ENCODE results near the gene SLC16A5. TPM values are rescaled to one million over a fixed set of nuclear protein-coding genes. Genes with fewer than 3 reads are reported as not detected.
"Not testable (repeated sequence)": the region's sequence is repeated elsewhere in the genome, so short reads cannot be mapped to it uniquely, and the experiment has no call there.

SLC16A5 gene
- total RNA-seq, 1 experiment from 2014 or later, result 8.8 TPM

DNA sequence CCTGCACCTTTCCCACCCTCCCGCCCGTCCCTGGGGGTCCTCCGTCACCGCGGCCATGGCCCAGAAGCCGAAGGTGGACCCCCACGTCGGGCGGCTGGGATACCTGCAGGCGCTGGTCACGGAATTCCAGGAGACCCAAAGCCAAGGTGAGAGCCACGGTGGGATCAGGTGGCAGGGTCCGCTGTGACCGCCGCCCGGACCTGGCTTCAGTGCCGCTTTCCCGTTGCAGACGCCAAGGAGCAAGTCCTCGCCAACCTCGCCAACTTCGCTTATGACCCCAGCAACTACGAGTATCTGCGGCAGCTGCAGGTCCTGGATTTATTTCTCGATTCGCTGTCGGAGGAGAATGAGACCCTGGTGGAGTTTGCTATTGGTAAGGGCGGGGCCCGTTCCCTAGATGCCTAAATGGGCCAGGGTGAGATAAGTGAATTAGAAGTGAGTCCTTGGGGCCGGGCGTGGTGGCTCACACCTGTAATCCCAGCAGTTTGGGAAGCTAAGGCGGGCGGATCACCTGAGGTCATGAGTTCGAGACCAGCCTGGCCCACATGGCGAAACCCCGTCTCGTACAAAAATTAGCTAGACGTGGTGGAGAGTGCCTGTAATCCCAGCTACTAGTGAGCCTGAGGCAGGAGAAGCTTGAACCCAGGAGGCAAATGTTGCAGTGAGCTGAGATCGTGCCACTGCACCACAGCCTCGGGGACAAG lies 22.6 kb downstream of the SLC16A5 start:
- no peak for DNase-seq (ENCODE audit: low read depth)

DNA sequence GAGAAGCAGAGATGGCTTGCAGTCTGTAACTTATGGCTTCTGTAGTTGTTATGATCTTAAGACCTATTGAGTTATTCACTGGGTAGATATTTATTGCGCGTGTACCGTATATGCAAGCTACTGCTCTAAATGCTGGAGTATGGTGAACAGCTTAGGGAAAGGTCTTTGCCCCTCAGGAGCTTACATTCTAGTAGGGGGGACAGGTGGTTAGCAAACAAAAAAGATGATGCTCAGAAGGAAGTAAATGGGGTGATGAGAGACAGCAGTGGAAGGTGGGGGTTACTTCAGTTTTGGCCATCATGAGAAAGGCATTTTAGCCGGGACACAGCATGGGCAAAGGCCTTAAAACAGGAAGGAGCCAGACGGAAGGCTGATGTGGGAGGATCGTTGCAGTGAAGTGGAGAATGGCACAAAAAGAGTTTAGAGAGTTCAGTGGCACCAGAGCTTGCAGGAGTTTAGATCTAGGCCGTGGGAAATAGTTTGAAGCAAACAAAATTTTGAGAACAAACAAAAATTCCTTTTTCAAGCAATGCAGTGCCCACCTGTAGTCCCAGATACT lies 24.1 kb downstream of the SLC16A5 start:
- DNase-seq (ENCODE audit: low read depth), result no peak

DNA sequence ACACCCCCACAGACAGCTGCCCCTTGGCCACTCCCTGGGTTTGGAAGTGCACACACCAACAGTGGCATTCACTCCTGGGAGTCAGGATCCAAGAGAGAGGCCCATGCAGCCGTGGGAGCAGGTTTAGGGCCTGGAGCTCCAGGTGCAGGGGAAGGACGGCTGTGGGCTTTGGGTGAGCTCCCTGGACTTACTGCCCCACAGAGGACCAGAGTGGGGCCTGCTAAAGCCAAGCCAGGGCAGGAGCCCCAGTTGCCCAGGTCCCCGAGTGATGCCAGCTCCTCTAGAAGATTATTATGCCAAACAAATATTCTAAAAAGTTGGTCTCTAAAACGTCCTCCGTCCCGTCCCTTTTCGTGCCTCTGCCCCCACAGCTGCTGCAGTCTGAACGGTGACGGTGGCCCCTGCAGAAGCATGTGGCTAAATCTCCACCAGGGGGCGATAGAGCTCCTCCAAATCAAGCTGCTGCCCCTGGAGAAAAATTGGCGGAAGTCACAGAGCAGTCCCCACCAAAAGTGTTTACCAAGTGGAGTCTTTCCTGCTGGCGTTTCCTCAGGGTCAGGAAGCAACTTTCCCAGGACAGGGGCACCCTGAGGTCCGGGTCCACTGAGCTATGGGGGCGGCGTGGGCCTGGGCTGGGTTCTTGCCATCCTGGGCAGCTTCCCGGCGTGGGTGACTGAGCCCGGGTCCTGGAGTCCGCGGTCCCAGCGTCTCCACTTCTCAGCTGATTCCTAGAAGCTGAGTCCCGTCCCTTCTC lies 26.2 kb downstream of the SLC16A5 start:
- peak; percentile 82 for DNase-seq (ENCODE audit: low read depth)

DNA sequence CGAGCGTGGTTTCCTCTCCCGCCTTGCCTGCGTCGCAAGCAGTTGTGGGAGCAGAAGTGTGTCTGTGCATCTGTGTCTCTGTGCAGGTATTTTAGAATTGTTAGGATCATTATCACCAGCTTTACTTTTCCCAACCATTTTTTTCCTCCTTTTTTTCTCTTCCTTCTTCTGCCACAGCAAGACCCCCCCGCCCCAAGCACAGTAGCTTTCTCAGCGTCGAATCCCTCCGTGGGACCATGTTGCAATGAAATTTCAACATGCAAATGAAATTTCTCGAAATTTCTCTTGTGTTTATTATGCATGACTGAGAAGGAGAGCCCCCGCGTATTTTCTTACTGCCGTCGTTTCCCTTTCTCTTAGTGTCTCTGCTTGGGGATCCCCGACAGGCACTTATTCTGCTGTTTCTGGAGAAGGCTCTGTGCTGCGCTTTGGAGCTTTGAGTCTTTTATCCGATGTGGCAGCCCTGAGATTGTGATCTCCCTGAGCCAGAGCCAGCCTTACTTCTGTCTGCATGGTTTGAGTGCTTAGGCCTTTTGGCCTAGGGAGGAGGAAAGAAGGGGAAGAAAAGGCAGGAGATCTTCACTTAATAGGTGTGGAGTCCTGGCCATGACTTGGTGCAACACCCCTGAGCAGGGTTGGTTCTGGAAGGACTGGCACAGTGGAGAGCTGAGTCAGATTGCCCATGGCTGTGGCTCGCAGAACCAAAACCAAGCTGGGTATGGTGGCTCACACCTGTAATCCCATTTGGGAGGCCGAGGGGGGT lies 27.0 kb downstream of the SLC16A5 start:
- no peak for DNase-seq (ENCODE audit: low read depth)

DNA sequence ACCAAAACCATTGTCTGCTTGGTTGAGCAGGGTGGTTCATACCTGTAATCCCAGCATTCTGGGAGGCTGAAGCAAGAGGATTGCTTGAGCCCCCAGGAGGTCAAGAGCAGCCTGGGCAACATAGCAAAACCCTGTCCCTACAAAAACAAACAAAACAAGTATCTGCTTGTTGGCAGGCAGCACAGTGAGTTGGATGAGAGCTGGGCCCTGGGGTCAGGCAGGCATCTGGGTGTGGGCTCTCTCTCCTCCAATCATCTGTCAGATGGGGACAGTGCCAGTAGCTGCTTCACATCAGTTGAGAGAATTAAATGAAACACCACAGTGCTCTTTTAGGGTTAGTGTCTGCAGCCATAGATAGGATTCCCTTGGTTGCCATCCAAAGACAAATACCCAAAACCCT lies 27.8 kb downstream of the SLC16A5 start:
- DNase-seq (ENCODE audit: low read depth), result no peak

DNA sequence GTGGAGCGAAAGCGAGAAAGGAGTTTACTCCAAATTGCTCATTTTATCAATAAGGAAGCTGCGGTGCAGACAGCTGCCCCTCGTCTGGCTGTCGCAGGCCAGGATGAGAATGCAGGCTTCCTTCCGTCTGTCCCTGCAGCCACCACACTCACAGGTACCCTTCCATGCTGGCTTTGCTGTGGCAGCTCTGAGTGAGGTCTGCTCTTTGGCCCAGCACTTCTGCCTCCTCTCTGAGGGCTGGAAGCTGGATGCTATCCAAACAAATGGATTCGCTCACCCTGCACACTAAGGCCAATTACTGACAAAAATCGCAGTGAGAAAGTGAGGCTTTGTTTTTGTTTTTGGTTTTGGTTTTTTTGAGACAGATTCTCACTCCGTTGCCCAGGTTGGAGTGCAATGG lies 29.0 kb downstream of the SLC16A5 start:
- DNase-seq (ENCODE audit: low read depth), result no peak

DNA sequence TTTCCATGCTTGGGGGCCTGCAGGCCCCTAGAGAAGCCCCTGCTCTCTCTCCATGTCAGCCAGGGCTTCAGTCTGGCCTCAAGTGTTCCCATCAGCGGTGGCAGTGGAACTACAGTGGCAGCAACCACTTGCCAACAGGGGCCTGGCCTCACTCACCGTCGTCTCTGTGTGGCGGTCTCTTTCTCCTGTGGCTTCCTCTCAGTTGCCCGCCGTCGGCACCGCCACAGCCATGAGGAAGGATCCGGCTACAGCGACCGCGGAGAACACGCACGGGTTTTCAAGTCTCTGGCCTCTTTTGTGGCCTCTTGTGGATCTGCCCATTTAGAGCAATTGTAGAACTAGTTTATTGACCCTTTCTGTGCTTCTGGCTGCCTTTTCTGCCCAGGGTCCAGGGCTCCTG lies 30.6 kb downstream of the SLC16A5 start:
- no peak for DNase-seq (ENCODE audit: low read depth)

DNA sequence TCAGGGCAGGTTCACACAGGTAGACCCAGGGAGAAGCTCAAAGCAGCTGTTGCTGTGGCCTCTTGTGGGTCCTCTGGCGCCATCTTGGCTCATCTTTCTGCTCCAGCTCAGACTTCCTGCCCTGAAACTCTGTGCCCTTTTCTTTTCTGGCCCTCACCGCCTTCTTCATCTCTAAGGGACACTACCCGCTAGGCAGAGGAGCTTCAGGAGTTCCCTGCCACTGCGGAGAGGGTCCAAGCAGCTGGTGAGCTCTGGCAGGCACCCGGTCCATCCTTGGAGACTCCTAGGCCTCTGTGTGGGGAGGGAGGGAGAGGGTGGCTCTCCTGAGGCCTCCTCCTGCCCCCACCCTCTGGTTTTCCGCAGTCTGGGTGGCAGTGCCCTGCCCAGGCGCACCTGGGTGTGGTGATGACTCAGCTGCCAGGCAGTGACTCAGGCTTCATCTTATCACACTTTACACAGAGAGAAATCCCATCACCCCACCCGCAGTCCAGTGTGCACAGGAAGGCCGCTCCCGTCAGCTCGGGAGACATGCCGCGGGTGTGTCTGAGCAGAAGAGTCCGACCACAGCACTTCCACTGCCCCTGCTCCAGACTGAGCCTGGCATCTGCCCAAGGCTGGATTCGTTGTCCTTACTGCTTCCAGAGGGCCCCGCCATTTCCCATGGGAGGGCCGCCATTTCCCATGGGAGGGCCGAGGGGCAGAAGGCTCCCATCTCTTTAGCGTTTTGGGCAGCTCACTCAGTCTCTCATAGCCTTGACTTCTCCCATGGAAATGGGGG lies 36.5 kb downstream of the SLC16A5 start:
- DNase-seq (ENCODE audit: low read depth), result peak; percentile 98

DNA sequence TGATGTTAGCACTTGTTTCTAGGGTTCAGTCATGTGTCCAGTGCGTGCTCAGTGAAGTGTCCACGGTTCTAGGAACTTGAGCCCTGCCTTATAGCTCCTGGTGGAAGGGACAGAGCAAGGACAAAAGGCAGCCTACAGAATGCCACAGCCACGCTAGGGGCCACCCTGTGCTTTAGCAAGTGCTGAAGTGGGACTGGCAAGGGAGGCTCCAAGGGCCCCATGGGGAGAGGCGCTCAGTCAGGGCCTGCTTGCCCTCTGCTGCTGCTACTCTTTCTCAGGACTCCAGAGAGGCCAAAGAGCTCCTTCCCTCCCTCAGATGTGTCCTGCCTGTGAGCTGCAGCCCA lies 37.0 kb downstream of the SLC16A5 start:
- no peak for DNase-seq (ENCODE audit: low read depth)

DNA sequence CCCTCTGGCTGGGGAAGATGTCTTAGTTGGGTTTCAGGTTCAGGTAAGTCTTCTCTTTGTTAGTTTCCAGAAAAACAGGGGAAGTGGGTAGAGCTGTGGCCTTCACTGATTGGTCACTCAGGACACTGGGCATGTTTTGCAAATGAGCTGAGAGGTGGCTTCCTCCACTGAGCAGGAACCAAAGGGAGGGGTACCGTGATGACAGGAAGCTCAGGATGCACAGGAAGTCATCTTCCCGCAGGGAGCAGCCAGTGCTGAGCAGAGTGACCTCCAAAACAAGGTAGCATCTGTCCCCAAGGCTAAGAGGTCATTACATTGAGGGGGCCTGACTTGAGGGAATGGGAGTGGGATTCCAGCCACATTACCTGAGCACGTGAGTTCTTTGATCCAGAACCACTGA lies 38.2 kb downstream of the SLC16A5 start:
- DNase-seq (ENCODE audit: low read depth), result no peak

DNA sequence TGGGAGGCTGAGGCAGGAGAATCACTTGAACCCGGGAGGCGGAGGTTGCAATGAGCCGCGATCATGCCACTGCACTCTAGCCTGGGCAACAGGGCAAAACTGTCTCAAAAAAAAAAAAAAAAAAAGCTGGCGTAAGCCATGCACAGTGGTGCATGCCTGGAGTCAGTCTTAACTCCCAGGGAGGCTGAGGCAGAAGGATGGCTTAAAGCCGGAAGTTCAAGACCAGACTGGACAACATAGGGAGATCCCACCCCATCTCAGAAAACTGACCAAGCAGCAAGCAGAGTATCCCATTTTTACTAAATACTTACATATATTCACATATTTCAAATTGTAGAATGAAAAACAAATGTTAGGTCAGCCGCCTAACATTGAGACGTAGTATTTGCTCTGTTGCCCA lies 39.2 kb downstream of the SLC16A5 start:
- no peak for DNase-seq (ENCODE audit: low read depth)

DNA sequence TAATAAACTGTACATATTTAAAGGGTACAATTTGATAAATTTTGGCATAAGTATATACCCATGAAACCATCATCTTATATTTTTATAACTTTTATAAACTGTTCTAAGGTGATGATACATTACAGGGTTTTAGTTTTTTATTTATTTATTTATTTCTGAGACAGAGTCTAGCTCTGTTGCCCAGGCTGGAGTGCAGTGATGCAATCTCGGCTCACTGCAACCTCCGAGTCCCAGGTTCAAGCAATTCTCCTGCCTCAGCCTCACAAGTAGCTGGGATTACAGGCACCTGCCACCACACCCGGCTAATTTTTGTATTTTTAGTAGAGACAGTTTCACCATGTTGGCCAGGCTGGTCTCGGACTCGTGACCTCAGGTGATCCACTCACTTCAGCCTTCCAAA lies 40.2 kb downstream of the SLC16A5 start:
- DNase-seq (ENCODE audit: low read depth), result not testable (repeated sequence)

DNA sequence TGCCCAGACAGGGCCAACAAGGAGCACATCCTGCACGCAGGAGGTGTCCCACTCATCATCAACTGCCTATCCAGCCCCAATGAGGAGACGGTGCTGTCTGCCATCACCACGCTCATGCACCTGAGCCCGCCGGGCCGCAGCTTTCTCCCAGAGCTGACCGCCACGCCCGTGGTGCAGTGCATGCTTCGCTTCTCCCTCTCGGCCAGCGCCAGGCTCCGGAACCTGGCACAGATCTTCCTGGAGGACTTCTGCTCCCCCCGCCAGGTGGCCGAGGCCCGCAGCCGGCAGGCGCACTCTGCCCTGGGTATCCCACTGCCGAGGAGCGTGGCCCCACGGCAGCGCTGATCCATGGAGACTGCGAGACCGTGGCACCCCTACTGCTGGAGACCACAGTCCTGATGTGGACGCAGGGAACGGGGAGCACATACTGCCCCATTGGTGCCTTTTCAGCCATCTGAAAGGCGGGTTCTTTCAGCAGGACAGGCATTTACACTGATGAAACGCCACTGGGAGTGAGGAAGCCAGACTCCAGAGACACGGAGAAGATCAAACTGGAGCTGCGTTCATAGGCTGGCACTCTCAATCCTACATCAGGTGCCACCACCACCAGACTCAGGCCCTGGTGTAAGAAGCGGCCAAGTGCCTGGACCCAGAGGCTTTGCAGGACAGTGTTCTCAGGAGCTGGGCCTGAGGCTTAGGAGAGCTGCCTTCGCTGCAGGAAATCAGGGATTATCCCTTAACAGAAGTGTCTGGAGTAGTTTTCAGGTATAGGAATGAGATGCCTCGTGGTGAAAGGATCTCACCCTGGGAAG lies 41.1 kb downstream of the SLC16A5 start:
- no peak for DNase-seq (ENCODE audit: low read depth)

DNA sequence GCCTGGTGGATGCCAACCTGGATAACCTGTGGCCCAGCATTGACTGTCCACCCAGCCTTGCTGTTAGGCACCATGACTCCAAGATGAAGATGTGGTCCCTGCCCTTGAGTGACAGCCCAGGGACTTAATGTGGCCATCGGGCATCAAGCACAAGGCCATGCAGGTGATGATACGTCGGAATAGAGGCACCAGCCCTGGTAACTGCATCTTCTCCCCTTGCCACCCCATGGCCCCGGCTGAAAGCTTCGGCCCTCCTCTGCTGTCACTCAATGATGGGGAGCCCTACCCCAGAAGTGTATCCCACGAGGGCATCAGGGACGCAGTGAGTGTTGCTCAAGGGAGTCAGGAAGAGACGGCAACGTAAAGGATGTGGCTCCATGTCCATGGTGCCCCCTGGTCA lies 41.8 kb downstream of the SLC16A5 start:
- no peak for DNase-seq (ENCODE audit: low read depth)

DNA sequence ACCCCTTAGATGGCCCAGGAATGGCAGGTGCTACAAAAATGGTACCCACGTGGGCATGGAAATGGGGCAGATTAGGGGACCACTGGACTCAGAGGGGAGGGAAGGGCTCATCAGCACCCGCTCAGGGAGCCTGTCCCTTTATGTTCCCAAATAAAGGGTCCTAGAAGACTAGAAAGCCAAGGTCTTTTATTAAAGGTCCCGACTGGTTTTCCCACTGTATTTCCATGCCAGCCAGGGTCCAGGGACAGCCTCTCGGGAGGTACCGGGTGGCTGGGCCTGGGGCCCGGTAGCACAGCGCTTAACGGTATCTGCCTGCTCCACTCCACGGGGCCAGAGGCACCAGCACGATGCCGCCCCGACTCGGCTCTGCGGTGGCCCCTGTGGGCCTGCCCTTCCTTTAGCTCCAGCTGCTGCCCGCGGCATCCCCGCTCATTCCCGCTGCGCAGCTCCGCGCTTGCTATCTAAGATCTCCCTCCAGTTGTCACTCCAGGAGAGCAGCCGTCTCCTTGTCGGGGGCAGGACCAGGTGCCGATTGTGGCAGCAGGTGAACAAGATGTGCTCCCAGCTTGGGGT lies 42.4 kb downstream of the SLC16A5 start:
- no peak for DNase-seq (ENCODE audit: low read depth)

DNA sequence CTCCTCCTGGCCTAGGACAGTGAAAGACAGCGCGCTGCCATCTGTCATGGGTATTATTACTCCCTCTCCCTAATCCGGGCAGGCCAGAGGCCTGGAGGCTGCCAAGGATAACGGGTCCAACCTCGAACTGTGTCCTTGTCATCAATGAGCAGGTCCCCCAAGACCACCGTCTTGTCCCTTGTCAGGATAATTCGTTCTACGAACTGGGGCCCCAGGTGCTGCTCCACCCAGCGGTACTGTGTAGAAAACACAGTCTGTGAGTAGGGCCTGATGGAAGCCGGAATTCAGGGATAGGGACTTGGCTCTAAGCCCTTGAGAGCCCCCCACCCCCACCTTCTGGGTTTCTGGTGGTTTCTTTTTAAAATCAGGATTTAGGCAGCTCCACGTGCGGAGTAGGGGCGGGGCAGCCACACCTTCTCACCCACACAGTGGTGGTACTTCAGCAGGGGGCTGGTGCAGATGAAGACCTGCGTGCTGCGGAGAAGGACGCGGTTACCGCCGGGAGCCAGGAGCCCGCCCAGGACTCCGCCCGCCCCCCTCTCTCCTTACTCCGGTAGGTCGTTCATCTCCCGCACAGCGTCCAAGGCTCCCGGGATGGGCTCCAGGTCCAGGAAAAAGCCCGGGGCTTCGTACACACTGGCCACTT lies 43.0 kb downstream of the SLC16A5 start:
- peak; percentile 55 for DNase-seq (ENCODE audit: low read depth)

DNA sequence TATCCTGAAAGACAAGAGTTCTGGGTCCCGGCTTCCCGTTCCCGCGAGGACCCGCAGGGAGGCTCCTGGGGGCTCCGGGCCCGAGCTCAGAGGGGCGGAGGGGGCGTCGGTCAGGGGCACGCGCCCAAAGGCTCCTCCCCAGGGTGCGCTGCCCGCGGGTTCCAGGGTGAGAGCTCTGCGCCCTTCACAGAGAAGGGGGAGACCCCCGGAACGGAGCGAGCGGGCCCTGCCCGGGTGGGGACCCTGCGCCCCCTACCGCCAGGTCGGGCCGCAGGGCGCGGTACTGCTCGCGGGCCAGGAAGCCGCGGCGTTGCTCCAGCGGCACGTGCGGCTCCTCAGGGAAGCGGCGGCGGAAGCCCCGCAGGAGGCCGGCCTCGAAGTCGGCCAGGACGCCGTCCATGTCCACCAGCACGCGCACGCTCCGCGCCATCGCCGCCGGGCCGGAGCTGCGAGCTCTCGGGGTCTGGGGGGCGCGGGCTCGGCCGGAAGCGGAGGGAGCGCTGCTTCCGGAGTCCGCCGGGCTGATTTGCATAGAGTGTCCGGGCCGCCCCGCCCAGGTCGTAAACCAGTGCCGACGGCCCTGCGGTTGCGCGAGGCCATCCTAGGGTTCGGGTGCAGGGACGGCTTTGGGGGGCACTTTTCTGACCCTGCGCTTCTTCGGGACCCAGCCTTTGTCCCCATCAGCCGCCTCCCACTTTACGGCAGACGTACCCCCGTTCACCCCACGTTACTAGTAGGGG lies 43.7 kb downstream of the SLC16A5 start, which contains the start of gene NT5C:
TSS of gene NT5C (minus strand) at position 465 of the 740 bp plus-strand sequence. CDS start at position 430, 35 bp downstream.
- DNase-seq (ENCODE audit: low read depth), result peak; percentile 76

DNA sequence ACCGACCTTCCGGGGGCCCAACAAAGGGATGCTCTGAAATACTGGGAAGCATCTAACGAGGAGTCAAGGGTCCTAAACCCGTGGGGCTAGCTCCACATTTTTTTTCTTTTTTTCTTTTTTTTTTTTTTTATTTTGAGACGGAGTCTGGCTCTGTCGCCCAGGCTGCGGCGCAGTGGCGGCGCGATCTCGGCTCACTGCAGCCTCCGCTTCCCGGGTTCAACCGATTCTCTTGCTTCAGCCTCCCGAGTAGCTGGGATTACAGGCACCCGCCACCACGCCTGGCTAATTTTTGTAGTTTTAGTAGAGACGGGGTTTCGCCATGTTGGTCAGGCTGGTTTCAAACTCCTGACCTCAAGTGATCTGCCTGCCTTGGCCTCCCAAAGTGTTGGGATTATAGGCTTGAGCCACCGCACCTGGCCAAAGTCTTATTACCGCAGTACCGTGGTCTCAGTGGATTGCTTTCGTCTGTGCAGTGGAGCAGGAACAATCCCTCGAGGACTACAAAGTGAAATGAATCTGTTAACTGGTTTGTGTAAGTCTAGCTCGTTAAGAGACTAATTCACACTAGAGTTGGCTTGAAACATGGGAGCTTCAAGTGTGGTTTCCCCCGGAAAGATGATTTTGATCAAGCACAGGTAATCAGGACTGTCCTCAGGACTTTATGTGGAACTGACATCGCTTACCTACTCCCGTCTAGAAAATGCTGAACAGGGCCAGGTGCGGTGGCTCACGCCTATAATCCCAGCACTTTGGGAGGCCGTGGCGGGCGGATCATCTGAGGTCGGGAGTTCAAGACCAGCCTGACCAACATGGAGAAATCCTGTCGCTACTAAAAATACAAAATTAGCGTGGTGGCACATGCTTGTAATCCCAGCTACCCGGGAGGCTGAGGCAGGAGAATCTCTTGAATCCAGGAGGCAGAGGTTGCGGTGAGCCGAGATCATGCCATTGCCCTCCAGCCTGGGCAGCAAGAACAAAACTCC lies 44.6 kb downstream of the SLC16A5 start:
- DNase-seq (ENCODE audit: low read depth), result not testable (repeated sequence)

Measured in RPMI7951 (cell line).